ENCODE measurements around the gene ADA.

GRCh38 chr20:44581515-44581914, 70.0 kb downstream of the ADA start:
- TF ChIP-seq, protein P1, sequence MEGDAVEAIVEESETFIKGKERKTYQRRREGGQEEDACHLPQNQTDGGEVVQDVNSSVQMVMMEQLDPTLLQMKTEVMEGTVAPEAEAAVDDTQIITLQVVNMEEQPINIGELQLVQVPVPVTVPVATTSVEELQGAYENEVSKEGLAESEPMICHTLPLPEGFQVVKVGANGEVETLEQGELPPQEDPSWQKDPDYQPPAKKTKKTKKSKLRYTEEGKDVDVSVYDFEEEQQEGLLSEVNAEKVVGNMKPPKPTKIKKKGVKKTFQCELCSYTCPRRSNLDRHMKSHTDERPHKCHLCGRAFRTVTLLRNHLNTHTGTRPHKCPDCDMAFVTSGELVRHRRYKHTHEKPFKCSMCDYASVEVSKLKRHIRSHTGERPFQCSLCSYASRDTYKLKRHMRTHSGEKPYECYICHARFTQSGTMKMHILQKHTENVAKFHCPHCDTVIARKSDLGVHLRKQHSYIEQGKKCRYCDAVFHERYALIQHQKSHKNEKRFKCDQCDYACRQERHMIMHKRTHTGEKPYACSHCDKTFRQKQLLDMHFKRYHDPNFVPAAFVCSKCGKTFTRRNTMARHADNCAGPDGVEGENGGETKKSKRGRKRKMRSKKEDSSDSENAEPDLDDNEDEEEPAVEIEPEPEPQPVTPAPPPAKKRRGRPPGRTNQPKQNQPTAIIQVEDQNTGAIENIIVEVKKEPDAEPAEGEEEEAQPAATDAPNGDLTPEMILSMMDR (IDR thresholded peaks at IDR 0.05; ENCODE audit: insufficient read depth, low read length) = no peak
- no peak for TF ChIP-seq POLR2AphosphoS5 (IDR thresholded peaks at IDR 0.05; ENCODE audit: low read depth)
- no peak for TF ChIP-seq GABPA (IDR thresholded peaks at IDR 0.05; ENCODE audit: low read depth)
